GM19238 (cell line): ENCODE data around the gene UBE2G2.

Experiments
- DNase-seq: peaks from one replicate; pipeline ENCODE4 v3.0.0; 2011; ENCODE audit warnings: low spot score; ENCODE audit not compliant: insufficient read length

The UBE2G2 gene

DNA sequence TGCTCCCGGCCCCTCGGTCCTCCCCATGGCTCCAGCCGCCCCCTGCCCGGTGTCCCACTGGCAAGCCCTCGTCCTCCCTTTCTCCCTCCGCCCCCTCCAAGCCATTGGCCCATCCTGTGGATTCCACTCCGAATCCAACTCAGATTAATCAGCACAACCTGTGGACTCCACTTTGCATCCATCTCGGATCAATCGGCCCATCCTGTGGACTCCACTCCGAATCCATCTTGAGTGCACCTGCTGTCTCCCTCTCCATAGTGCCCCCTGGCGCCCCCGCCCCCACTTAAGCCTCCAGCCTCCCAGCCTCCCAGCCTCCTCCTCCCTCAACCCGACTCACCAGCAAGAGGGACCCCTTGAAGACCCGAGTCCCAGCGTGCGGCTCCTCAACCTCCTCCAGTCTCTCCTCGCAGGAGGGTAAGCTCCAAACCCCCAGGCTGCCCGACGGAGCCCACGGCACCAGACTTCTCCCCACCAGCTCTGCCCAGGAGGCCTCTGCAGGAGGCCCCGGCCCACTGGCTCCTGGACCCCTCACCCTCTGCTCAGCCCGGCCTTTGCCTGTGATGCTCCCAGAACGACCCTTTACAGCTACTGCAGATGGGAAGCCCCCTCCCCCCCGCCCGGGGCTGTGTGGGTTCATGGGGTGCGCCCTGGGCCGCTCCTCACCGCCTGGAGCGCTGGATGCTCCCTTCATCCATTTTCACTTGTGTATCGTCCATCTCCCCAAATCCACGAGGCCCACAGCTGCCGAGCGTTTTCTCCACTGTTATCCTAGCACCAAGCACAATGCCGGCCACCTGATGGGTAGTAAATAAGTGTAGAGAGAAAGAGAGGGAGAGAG lies 49.6 kb downstream of the UBE2G2 start:
- DNase-seq: no peak

DNA sequence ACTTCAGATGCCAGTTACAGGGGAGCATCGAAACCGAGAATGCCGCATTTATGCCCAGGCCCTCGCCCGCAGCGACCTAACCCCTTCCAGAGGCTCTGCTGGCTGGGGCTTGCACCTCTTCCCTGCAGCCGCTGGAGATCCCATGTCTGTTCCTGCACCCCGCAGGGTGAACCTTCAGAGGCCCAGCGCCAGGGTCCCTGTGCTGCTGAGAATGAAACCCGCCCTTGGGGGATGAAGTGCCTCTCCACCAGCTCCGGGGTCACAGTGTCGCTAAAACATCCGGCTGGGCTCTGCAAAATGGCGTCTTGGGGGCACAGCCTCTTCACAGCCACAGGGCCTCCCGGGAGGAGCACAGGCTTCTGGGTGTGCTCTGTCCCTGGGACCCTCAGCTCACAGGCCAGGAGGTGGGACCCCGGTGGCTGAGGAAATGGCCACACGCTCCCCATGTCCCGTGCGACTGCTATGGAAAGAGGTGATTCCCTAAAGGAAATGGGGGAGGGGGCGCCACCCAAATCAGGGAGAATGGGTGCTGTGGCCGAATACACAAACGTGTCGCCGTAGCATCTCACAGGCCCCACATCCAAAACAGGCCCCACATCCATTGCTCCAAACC lies 50.3 kb downstream of the UBE2G2 start:
- no peak for DNase-seq

DNA sequence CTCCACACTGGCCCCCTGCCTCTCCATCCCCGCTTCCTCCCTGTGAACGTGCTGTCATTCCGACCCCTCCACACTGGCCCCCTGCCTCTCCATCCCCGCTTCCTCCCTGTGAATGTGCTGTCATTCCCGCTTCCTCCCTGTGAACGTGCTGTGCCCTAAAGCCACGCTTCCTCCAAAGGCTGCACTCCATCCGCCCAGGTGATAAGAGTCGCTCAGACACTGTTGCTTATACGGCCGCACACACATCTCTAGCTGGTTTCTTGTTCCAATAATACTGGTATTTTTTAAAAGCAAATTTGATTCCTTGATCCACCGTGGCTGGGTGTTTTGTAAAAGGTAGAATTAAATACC lies 51.0 kb downstream of the UBE2G2 start:
- DNase-seq: no peak

DNA sequence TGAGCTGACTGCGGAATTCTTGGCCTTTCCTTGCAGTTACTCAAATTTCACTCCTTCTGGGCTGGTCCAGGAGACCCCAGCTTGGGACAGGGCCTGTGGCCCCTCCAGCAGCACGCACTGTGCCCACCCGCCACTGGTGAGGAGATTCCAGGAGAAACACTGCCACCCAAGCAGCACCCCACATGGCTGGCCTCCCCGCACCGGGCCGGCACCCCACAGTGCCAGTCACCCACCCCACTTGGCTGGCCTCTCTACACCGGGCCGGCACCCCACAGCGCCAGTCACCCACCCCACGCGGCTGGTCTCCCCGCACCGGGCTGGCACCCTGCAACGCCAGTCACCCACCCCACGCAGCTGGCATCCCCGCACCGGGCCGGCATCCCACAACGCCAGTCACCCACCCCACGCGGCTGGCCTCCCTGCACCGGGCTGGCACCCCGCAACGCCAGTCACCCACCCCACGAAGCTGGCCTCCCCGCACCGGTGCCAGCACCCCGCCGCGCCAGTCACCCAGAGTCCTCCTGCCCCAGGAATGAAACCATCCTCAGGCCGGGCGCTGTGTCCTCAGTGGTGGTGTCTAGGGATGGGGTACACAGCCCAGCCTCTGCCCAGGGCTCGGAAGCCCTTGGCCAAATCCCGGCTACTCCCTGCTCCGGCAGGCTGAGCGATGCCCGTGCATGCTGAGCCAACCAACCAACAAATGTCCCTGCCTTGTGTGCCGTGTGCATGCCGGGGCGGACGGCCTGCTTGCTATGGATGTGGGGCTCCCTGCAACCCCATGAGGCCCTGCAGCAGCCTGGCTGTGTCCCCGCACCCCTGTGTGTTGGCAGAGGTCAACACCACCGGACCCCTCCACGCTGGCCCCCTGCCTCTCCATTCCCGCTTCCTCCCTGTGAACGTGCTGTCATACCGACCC lies 51.6 kb downstream of the UBE2G2 start:
- no peak for DNase-seq

DNA sequence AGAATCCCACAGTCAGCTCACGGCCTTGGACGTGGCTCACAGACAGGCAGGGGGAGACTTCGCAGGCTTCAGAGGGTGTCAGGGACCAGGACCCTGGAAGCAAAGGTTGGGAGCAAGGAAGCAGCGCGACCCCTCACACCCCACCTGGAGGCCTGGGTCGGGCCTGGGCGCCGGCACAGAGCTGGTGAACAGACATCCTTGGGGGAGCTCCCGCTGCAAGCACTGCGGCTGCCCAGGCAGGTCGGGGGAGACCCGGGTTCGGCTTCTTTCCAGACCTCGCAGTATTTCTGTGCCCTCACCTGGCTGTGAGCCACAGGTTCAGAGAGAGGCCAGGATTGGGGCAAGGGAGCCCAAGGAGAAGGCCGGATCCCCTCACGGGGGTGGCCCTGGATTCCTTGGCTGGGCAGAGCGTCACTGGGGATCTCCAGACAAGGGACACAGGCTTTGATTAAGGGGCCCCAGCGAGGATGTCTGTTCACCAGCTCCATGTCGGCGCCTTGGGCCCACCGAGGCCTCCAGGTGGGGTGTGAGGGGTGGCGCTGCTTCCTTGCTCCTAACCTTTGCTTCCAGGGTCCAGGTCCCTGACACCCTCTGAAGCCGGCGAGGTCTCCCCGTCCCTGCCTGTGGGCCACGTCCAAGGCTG lies 52.4 kb downstream of the UBE2G2 start:
- DNase-seq: no peak

DNA sequence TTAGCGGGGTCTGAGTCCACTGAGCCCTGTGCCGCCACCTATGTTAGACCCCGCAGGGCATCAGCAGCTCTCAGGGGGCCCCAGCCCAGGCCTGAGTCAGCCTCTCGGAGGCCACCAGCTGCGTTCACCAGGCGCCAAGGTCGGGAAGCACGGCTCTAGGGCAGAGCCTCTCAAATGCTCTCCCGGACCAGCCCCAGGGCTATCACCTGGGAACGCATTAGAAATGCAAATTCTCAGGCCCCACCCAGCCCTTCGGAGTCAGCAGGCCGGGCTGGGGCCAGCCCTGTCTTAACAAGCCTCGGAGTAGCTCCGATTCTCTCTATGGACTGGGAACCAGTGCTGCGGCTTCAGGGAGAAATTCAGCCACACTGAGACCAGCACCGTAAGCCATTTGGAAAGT lies 53.0 kb downstream of the UBE2G2 start:
- no peak for DNase-seq

DNA sequence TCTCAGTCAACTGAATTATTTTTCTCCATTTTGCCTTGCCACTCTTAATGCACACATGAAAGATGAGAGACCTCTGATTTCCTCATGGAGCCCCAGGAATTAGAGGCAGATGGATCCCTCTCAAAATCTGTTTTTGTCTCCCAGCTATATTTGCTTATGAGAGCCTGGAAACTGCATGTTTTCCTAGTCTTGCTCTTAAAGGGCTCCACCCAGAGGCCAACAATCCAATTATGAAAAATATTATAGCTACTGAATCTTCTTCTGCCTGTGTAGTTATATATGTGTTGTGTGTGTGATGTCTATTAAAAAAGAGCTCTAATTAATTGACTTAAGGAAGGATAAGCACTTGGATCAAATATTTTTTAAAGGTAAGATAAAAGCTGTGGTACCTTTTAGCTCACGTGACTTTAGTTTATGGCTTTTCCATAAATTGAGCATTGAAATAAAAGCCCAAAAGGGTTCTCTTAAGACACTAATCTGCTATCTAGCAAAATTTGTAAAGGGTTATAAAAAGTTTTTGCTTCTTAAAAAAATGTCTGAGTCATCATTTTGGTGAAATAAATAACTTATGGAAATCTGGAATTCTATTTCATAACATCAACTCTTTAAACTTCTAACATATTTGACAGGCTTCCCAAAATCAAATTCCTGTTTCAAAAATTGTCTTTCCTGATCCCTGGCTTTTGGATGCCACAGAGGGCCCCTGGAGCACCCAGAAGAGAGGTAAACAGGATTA lies 59.0 kb downstream of the UBE2G2 start:
- no peak for DNase-seq

DNA sequence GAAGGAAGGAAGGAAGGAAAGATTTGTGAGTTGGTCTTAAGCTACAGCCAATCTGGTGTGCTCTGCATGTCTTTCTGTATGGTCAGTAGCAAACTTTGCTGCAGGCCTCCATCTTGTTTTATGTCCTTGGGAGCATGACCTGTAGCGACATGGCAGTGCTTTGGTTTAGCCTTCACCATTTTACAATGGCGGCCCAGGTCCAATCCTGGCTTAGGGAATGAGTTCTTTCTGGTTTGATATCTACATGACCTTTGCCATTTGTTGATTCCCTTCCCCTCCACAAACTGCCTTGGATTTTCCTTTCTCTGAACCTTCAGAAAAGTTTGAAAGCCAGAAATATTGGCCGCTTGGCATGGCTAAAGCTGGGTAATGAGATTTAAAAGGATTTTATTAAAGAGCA lies 59.7 kb downstream of the UBE2G2 start:
- no peak for DNase-seq

DNA sequence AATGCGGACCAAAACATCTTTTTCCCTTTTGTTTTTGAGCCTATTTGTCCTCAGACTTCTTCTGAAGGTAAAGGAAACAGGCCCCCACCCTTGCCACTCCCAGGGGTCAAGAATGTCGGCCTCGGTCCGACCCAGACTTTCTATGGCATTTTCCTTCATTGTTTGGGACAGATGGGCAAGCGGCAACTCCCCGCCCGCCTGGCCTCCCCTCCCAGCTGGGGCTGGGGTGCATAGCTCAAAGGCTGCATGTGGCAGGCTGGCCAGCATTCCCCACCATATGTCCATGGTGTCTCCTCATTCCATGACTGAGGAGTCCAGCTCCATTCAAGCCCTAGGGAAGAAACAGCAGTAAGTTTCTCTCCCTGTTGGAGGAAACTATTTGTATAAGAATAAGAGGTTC lies 60.9 kb downstream of the UBE2G2 start:
- DNase-seq: no peak

DNA sequence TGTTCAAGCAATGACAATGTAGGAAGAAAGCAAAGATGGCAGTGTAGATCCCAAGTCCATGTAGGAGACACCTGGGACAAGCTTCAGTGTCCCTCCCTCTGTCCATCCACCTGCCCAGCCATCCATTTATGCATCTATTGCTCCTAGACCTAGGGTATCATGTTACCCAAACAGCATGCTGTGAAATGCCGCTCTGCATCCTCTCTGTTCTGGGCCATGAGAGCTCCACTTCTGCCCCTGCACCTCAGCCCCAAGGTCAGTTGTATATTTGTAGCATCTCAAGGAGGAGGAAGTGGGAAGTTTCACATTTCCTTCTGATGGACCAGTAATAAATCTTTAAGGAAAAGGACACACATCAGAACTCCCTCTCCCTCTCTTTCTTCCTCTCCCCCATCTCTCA lies 62.3 kb downstream of the UBE2G2 start:
- DNase-seq: no peak

DNA sequence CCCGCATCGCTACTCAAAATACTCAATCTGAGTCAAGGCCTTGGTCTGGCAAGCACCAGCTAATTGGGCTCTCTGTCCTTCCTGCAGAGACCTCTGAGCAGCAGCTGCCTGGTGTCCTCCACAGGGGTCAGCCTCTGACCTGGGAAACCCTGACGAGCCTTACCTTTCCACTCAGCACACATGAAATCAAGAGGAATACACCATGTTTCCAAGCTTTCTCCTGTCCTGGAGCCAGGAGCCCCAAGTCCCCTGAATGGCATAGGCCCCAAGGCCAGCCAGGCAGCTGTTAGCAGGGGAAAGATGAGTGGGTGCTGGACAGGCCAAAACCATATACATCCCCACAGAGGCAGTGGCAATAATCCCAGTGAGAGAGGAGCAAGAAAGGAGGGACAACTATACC lies 63.0 kb downstream of the UBE2G2 start:
- DNase-seq: no peak

DNA sequence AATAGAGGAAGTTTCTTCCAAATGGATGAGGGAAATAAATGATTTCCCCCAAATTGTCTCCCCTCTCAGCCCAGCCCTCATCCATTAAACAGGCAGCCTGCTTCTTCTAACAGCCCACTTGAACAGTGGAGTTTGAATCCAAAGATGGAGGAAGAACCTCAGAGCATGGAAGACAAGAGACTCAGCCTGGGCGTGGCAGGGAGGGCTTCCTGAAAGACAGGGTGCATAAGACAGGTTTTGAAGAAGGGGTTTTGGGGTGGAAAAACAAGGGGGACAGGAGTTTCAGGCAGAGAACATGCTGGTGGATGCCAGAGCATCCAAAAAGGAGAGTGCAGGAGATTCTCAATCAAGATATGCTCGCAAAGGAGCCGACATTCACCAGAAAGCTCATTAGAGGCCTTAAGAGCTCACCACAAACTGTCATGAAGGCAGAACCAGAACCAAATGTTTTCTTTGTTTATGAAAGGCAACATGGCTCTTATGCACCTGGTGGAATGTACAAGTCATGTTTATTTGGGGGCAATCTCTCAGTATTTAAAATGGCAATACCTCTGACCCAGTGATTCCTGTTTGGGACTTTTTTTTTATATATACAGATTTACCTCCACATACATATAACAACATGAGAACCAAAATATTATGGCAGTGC lies 63.8 kb downstream of the UBE2G2 start:
- DNase-seq: no peak

DNA sequence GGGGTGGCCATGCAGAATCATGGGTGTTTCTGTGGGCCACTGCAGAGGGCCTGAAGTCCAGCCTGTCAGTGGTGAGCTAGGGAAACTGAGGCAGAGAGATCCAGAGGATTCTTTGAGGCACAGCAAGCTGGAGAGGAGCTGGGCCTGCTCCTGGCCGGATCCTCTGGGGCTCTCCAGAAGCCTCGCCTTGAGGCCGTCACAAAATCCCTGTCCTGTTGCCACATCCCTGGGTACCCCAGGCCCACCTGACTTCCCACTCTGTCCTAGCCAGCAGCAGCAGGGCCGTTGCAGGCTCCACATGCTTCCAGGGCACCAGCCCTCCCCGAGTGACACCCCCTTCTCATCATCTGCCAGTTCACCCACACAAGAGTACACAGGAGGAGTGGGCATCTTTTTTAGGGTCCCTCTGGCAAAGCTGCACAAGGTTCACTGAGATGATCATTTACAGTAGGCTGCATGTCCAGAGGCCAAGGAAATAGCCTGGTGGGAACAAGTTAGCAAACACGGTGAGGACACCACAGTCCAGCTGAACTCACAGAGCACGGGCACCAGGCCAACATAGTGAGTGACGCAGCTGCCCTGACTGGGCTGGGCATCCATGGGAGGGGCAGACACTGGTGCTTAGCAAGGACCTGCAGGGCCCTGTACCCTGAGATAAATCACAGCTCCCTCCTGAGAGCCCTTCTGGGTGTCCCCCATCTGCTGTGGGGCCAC lies 65.2 kb downstream of the UBE2G2 start:
- DNase-seq: no peak

DNA sequence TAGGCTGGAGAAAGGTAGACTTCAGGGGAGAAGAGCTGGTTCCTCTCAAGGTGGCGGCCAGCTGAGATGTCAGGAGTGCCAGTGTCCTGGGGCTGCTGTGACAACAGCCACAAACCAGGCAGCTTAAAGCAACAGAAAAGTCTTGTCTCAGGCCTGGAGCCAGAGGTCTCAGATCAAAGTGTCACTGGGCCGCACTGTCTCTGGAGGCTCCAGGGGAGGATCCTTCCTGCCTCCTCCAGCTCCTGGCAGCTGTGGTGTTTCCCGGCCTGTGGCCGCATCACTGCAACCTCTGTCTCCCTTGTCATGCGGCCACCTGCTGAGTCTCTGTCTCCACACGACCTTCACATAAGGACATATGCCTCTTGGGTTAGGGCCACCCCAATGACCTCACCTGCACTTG lies 65.8 kb downstream of the UBE2G2 start:
- no peak for DNase-seq

DNA sequence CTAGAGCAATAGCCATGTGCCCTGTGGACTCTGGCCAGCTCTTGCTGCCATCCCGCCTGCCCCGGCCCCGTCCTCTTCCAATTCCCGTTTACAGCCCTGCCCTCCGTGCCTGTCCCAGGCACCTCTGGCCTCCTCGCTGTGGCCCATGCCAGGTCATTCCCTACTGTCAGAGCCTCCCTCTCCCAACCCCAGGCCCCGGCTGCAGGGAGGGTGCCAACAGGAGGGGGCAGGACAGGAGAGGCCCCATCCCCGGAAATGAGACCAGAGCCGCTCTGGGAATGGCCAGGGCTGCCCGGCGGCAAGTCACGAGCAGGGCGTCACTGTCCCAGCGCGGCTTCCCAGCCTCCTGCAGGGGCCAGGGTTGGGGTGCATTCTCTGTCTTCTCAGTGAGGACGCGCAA lies 66.8 kb downstream of the UBE2G2 start:
- DNase-seq: no peak

DNA sequence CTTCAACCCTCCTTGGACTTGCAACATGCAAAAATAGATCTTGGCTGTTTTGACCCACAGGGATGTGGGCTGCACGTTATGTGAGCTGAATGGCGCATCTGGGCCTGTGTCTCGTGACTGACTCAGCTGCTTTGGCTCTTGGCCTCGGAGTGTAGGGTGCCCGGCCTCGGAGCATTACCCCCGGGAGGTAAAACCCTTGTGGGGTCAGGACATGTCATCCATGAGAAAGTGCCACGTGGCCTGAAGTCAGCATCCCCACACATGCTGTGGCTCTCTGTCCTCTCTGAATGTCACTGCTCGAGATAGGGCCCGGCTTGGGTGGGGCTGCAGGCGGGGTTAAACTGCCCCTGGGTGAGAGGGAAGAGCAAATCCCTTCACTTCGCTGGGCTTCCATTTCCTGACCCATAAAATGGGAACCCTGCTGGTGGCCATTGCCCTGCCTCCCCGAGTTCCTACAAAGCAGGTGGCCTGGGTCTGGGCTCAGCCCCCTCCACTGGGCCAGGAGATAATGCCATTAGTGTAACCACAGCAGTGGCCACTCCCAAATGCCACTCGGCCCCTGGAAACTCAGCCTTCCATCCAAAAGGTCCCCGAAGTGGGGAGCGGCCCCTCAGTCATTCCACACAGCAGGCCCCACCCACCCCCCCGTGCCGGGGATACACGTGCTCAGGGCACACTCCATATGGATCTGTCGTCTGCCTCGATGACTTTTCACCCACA lies 67.4 kb downstream of the UBE2G2 start:
- no peak for DNase-seq

DNA sequence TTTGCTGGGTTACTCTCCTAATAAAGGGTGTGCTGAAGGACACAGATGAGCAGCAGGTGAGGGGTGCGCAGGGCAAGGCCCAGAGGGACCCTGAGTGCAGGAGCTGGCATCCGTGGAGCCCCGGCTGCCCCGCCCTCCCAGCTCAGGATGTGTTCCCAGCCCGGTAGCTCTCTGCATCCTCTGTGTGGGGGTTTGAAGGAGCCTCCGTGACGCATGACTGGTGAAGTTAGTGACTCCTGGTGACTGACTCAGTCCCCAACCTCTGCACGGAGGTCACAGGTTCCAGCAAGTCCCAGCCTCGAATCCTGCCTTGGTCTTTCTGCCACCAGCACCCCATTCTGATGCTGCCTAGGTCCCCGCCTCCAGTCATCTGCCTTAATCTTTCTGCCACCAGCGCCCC lies 68.7 kb downstream of the UBE2G2 start:
- DNase-seq: no peak

DNA sequence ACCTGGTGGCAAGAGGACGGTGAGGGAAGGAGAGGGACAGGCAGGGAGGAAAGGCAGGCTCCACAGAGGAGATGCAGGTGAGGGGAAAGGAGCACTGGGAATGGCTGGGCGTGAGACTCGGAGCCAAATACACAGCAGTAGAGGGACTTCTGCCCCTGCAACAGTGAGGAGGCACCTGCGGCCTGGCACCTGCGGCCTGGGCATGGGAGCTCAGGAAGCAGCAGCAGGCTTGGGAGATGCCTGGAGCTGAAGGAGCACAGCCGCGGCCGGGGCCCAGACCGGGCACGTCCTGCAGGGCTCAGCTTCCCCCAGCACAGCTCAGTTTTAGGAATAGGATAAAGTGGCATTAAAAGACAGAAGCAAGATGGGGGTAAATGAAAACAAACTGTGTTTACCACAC lies 69.4 kb downstream of the UBE2G2 start:
- DNase-seq: no peak

DNA sequence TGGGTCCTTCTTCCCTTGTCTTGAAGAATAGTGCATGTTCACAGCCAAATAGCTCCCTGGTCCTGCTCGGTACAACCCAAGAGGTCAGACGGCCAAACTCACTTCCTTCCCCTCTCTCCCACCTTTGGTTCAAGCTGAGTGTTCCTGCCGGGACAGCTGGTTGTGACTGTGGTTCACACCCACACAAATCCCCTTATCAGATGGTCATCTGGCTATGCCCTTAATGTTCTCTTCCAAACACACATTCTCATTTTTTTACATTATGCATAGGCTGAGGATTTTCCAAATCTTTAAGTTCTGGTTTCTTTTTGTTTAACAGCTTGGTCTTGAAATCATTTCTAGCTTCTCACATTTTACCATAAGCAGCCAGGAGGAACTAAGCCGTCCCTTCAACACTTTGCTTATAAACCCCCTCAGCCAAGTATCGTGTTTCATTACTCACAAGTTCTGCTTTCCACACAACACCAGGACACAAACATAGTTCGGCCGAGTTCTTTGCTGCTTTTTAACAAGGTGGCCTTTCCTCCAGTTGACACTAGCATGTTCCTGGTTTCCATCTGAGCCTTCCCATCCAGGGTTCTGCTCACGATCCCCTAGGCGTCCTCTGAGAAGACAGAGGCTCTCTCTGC lies 70.6 kb downstream of the UBE2G2 start:
- DNase-seq: no peak
